OCI-LY7 (cell line): ENCODE data around the gene RPL22. TPM values are rescaled to one million over a fixed set of nuclear protein-coding genes. Genes with fewer than 3 reads are reported as not detected.

Source experiments
- BruUV-seq: library from RNA; stranded (reverse); fragments of 400-500 nt; replicated peaks from 2 replicates; lab custom pipeline; 2021; lab: Mats Ljungman, UMichigan
- CTCF ChIA-PET: fragments of 300-600 bp; sonication (Branson Sonifier 250); formaldehyde crosslinking; loops from one replicate; lab custom pipeline; 2022; ENCODE audit warnings: antibody characterized with exemption; ENCODE audit not compliant: unreplicated experiment; lab: Charles Lee
- POLR2A ChIA-PET: fragments of 300-600 bp; sonication (Branson Sonifier 250); formaldehyde crosslinking; loops from one replicate; lab custom pipeline; 2022; ENCODE audit warnings: antibody characterized with exemption; lab: Charles Lee
- DNase-seq: peaks from one replicate; pipeline ENCODE4 v3.0.0-alpha.2; 2015; ENCODE audit warnings: low spot score
- H2AFZ ChIP-seq: fragments of 200-600 bp; sonication (generic), shearing (Covaris generic); 2 replicates; pipeline ENCODE4 v1.6.1; 2014; ENCODE audit warnings: mild to moderate bottlenecking, antibody characterized with exemption, low read length, moderate library complexity
- H3K27ac ChIP-seq: fragments of 200-600 bp; sonication (generic); 2 replicates; pipeline ENCODE4 v1.5.1; 2014; ENCODE audit warnings: mixed run types, low read depth, mild to moderate bottlenecking, moderate library complexity, low read length, inconsistent platforms; ENCODE audit not compliant: poor library complexity, severe bottlenecking
- H3K36me3 ChIP-seq: fragments of 200-600 bp; sonication (generic); 2 replicates; pipeline ENCODE4 v1.6.1; 2014; ENCODE audit warnings: mild to moderate bottlenecking, antibody characterized with exemption, low read length, moderate library complexity, mixed read lengths; ENCODE audit not compliant: insufficient read depth
- H3K4me1 ChIP-seq: fragments of 200-600 bp; sonication (generic); 2 replicates; pipeline ENCODE4 v1.5.1; 2014; ENCODE audit warnings: mild to moderate bottlenecking, low read length; ENCODE audit not compliant: insufficient read depth, poor library complexity, severe bottlenecking
- H3K4me2 ChIP-seq: fragments of 200-600 bp; sonication (generic); 2 replicates; pipeline ENCODE4 v1.6.1; 2014; ENCODE audit warnings: mild to moderate bottlenecking, low read length
- H3K4me3 ChIP-seq: fragments of 200-600 bp; sonication (generic); 2 replicates; pipeline ENCODE4 v1.5.1; 2014; ENCODE audit warnings: mild to moderate bottlenecking, low read depth, low read length; ENCODE audit not compliant: poor library complexity, severe bottlenecking
- H3K79me2 ChIP-seq: fragments of 200-600 bp; sonication (generic); 2 replicates; pipeline ENCODE4 v1.6.1; 2016; ENCODE audit warnings: low read depth, mild to moderate bottlenecking, low read length, moderate library complexity, mixed read lengths; ENCODE audit not compliant: insufficient read depth
- H3K9me2 ChIP-seq: fragments of 200-600 bp; sonication (generic); 2 replicates; pipeline ENCODE4 v1.6.1; 2016; ENCODE audit warnings: mild to moderate bottlenecking, low read length, mixed read lengths; ENCODE audit not compliant: insufficient read depth
- H3K9me3 ChIP-seq: fragments of 200-600 bp; sonication (generic); 2 replicates; pipeline ENCODE4 v1.6.1; 2014; ENCODE audit warnings: mild to moderate bottlenecking, mixed run types, low read length, mixed read lengths
- H4K20me1 ChIP-seq: fragments of 200-600 bp; sonication (generic); 2 replicates; pipeline ENCODE4 v1.6.1; 2014; ENCODE audit warnings: mild to moderate bottlenecking, antibody characterized with exemption, low read length, moderate library complexity, mixed read lengths; ENCODE audit not compliant: insufficient read depth
- EZH2phosphoT487 ChIP-seq: fragments of 200-600 bp; sonication (generic); IDR thresholded peaks from 2 replicates; pipeline ENCODE4 v1.6.1; 2018; ENCODE audit warnings: low read depth, borderline replicate concordance, mild to moderate bottlenecking, mixed run types, antibody characterized with exemption, low read length, moderate library complexity, mixed read lengths
- intact Hi-C: fragments of 100-400 bp; cut with micrococcal nuclease; formaldehyde crosslinking; loops from one replicate; pipeline ENCODE4 v1.10.0; 2022; ENCODE audit not compliant: unreplicated experiment
- total RNA-seq, 2 experiments: library from RNA; depleted of rRNA in 1 of 2; stranded (reverse); fragments of >200 nt in 1 of 2; shearing (Covaris generic) in 1 of 2; gene quantifications; 2 replicates each; pipeline ENCODE4 v1.2.3, GENCODE V29; 2014 to 2022
- TF ChIP-seq, protein P1 (sequence below): fragments of 200-600 bp; sonication (generic); conservative IDR thresholded peaks from 2 replicates; pipeline ENCODE4 v1.5.1; 2014; ENCODE audit warnings: mild to moderate bottlenecking, antibody characterized with exemption, low read length, moderate library complexity, mixed read lengths

The RPL22 gene
- total RNA-seq, 2 experiments from 2014 or later = 249 to 589 TPM

DNA sequence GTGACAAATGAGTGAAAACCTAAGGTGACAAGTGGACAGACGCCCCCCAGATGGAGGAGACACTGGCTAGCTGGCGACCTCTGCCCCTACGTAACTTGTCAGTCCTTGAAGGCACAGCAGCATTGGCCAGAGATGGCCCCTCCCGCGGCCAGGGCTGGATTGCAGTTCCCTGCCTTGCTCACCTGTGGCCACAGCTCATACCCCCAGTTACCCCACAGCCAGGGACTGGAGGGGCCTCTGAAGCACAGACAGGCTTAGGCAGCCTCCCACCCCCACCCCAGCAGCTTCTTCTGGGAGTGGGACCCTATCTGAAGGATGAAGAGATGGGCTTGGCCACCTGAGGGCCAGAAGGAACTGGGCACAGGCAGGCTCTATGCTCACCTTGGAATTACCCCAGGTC is 48.3 kb upstream of the RPL22 start:
- H3K79me2 ChIP-seq = no peaks in the 10 kb centered on the region
- no peak for TF ChIP-seq EZH2phosphoT487
- TF ChIP-seq, protein P1, sequence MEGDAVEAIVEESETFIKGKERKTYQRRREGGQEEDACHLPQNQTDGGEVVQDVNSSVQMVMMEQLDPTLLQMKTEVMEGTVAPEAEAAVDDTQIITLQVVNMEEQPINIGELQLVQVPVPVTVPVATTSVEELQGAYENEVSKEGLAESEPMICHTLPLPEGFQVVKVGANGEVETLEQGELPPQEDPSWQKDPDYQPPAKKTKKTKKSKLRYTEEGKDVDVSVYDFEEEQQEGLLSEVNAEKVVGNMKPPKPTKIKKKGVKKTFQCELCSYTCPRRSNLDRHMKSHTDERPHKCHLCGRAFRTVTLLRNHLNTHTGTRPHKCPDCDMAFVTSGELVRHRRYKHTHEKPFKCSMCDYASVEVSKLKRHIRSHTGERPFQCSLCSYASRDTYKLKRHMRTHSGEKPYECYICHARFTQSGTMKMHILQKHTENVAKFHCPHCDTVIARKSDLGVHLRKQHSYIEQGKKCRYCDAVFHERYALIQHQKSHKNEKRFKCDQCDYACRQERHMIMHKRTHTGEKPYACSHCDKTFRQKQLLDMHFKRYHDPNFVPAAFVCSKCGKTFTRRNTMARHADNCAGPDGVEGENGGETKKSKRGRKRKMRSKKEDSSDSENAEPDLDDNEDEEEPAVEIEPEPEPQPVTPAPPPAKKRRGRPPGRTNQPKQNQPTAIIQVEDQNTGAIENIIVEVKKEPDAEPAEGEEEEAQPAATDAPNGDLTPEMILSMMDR = no peak
- no peak overlapping the region for H3K4me3 ChIP-seq
- H3K4me1 ChIP-seq = no peaks in the 10 kb centered on the region
- CTCF ChIA-PET = interaction anchor here (1.1 kb wide), 1 partner anchor 9 kb away, joined by 3 read pairs; no protein-coding TSS in a partner anchor
- no TSS peak for BruUV-seq
- H3K27ac ChIP-seq = no peak overlapping the region
- DNase-seq = no peak
- H3K9me2 ChIP-seq = no peaks in the 10 kb centered on the region
- H4K20me1 ChIP-seq = no peaks in the 10 kb centered on the region
- no peaks in the 10 kb centered on the region for H3K9me3 ChIP-seq
- no peak overlapping the region for H2AFZ ChIP-seq
- POLR2A ChIA-PET = interaction anchor here (0.6 to 1.1 kb wide), 2 partner anchors 159 to 165 kb away, joined by 3 to 4 read pairs; no protein-coding TSS in a partner anchor
- intact Hi-C loops = loop anchor here (2.0 to 10.0 kb wide), 4 partner anchors 110 to 187 kb away; no protein-coding TSS in a partner anchor
- H3K36me3 ChIP-seq = no peaks in the 10 kb centered on the region
- no peak overlapping the region for H3K4me2 ChIP-seq

DNA sequence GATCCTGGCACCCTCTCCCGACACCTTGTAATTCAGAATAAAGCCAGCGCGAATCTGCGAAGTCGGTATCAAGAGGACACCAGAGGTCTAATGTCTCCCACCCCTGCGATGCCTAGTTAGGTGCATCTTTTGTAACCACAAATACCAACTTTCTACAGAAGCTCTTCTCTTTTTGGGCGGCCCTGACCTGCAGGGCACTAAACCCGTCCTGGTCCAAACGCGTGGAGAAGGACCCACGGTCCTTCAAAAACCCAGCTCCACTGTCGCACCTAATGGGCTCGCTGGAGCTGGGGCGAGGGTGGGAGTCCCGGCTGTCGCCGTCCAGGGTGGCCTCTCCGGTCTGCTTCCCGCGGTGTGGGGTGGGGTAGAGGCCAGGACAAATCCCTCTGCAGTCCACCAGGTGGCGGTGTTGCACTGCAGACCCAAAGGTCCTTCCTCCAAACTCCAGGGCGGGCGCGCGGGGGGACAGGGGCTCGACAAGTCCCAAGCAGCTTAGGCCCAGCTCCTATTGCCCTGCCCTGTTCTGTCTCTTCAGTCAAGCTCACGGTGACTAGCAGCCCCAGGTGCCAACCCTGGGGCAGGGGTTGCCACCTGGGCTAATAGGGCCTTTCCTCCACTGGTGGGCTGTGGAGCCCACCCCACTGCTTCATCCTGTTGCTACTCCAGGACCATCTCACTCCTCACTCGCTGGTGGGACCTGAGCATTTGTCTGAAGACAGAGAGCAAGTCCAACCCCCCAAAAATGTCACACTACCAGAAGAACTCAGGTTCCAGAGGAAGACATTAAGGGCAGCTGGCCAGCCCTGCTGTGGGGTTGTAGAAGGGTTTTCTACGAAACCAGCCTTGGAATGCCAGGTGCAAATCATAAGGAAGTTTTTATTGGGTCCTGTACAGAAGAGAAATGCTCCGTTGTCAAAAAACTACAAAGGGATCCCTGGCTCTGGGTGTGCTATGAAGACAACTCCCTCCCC is 47.4 kb upstream of the RPL22 start:
- H3K9me2 ChIP-seq = no peaks in the 10 kb centered on the region
- TF ChIP-seq, protein P1 = peak; percentile 89
- no peak for TF ChIP-seq EZH2phosphoT487
- H3K36me3 ChIP-seq = no peaks in the 10 kb centered on the region
- H3K4me1 ChIP-seq = no peaks in the 10 kb centered on the region
- no peak overlapping the region for H2AFZ ChIP-seq
- no peak overlapping the region for H3K27ac ChIP-seq
- no peaks in the 10 kb centered on the region for H4K20me1 ChIP-seq
- no peaks in the 10 kb centered on the region for H3K9me3 ChIP-seq
- H3K4me2 ChIP-seq = no peak overlapping the region
- ChIA-PET POLR2A (interaction anchor here (0.6 kb wide), 1 partner anchor 166 kb away, joined by 3 read pairs; no protein-coding TSS in a partner anchor), CTCF (interaction anchor here (1.1 to 1.3 kb wide), 2 partner anchors 10 to 156 kb away, joined by 3 read pairs; no protein-coding TSS in a partner anchor)
- BruUV-seq = no TSS peak
- peak; percentile 67 for DNase-seq
- intact Hi-C loops = loop anchor here (1.0 to 10.0 kb wide), 5 partner anchors 97 to 188 kb away; no protein-coding TSS in a partner anchor
- no peak overlapping the region for H3K4me3 ChIP-seq
- H3K79me2 ChIP-seq = no peaks in the 10 kb centered on the region
